Mesenchymal stem cell (in vitro differentiated cells and primary cell): ENCODE data around the gene TRIO.
A peak's percentile ranks its signal among the peaks of the same experiment; 100 is the strongest.

Experiments
- DNase-seq: peaks from one replicate; pipeline ENCODE4 v3.0.0-alpha.2; 2013
- H2AFZ ChIP-seq: one replicate; pipeline ENCODE4 v1.6.1; 2013; ENCODE audit warnings: low read depth, mild to moderate bottlenecking, control low read depth, inconsistent platforms, low read length, moderate library complexity
- H2AK5ac ChIP-seq: 2 replicates; pipeline ENCODE4 v1.6.1; 2013; ENCODE audit warnings: low read length, moderate library complexity, mild to moderate bottlenecking, inconsistent platforms; ENCODE audit not compliant: severe bottlenecking
- H2BK120ac ChIP-seq: one replicate; pipeline ENCODE4 v1.6.1; 2013; ENCODE audit warnings: low read depth, mild to moderate bottlenecking, inconsistent platforms, low read length, moderate library complexity
- H2BK12ac ChIP-seq, 2 experiments: one replicate each; pipeline ENCODE4 v1.6.1; 2013; ENCODE audit warnings: inconsistent platforms in 2 of 2, low read length in 2 of 2, mild to moderate bottlenecking in 2 of 2, moderate library complexity in 2 of 2, control low read depth in 1 of 2
- H2BK15ac ChIP-seq: one replicate; pipeline ENCODE4 v1.6.1; 2013; ENCODE audit warnings: mild to moderate bottlenecking, low read depth, inconsistent platforms; ENCODE audit not compliant: poor library complexity, severe bottlenecking
- H2BK5ac ChIP-seq: 2 replicates; pipeline ENCODE4 v1.6.1; 2013; ENCODE audit warnings: low read depth, mild to moderate bottlenecking, low read length, control low read depth, inconsistent platforms; ENCODE audit not compliant: poor library complexity, severe bottlenecking
- H3K14ac ChIP-seq, 2 experiments: one replicate each; pipeline ENCODE4 v1.6.1; 2013; ENCODE audit warnings: inconsistent platforms in 2 of 2, low read length in 2 of 2, control low read depth in 1 of 2, mild to moderate bottlenecking in 1 of 2, moderate library complexity in 1 of 2
- H3K18ac ChIP-seq, 2 experiments: one replicate each; pipeline ENCODE4 v1.6.1; 2013; ENCODE audit warnings: inconsistent platforms in 2 of 2, low read length in 2 of 2, control low read depth in 1 of 2, low read depth in 1 of 2, mild to moderate bottlenecking in 1 of 2
- H3K23ac ChIP-seq, 2 experiments: one replicate each; pipeline ENCODE4 v1.6.1; 2013; ENCODE audit warnings: inconsistent platforms in 2 of 2, low read length in 2 of 2, mild to moderate bottlenecking in 2 of 2, moderate library complexity in 2 of 2, control low read depth in 1 of 2
- H3K27ac ChIP-seq: 2 replicates; pipeline ENCODE4 v1.5.1; 2013; ENCODE audit warnings: mild to moderate bottlenecking, moderate library complexity, low read length, control low read depth, inconsistent platforms; ENCODE audit not compliant: poor library complexity, severe bottlenecking
- H3K27me3 ChIP-seq, 2 experiments: 2 replicates each; pipeline versions ENCODE4 v1.6.1 to v1.7.0; 2013; ENCODE audit warnings: low read length in 2 of 2, mild to moderate bottlenecking in 2 of 2, moderate library complexity in 2 of 2, control low read depth in 1 of 2, inconsistent platforms in 1 of 2; ENCODE audit not compliant: control insufficient read depth in 1 of 2, insufficient read depth in 1 of 2
- H3K36me3 ChIP-seq, 2 experiments: 2 replicates each; pipeline versions ENCODE4 v1.6.1 to v1.7.0; 2013; ENCODE audit warnings: low read length in 2 of 2, control low read depth in 1 of 2, inconsistent platforms in 1 of 2, low read depth in 1 of 2, mild to moderate bottlenecking in 1 of 2; ENCODE audit not compliant: insufficient read depth in 2 of 2, control insufficient read depth in 1 of 2
- H3K4ac ChIP-seq, 2 experiments: one replicate each; pipeline ENCODE4 v1.6.1; 2013; ENCODE audit warnings: inconsistent platforms in 2 of 2, low read length in 2 of 2, mild to moderate bottlenecking in 2 of 2, moderate library complexity in 2 of 2, control low read depth in 1 of 2, low read depth in 1 of 2
- H3K4me1 ChIP-seq: 2 replicates; pipeline ENCODE4 v1.6.1; 2013; ENCODE audit warnings: low read depth, low read length, control low read depth; ENCODE audit not compliant: control insufficient read depth, insufficient read depth
- H3K4me2 ChIP-seq: 2 replicates; pipeline ENCODE4 v1.6.1; 2013; ENCODE audit warnings: low read length, mild to moderate bottlenecking, inconsistent platforms; ENCODE audit not compliant: poor library complexity, severe bottlenecking
- H3K4me3 ChIP-seq, 2 experiments: 2 replicates each; pipeline versions ENCODE4 v1.5.1 to v1.7.0; 2013; ENCODE audit warnings: low read length in 2 of 2, mild to moderate bottlenecking in 2 of 2, control low read depth in 1 of 2, low read depth in 1 of 2; ENCODE audit not compliant: insufficient read depth in 1 of 2
- H3K79me1 ChIP-seq: replicated peaks from 2 replicates; pipeline ENCODE4 v1.6.1; 2013; ENCODE audit warnings: mild to moderate bottlenecking, control low read depth, low read length, inconsistent platforms; ENCODE audit not compliant: poor library complexity, severe bottlenecking
- H3K9ac ChIP-seq: 2 replicates; pipeline ENCODE4 v1.7.0; 2013; ENCODE audit warnings: mild to moderate bottlenecking, low read length, moderate library complexity
- H3K9me3 ChIP-seq: 2 replicates; pipeline ENCODE4 v1.7.0; 2013; ENCODE audit warnings: mild to moderate bottlenecking, low read length; ENCODE audit not compliant: control insufficient read depth
- H4K8ac ChIP-seq: one replicate; pipeline ENCODE4 v1.6.1; 2013; ENCODE audit warnings: inconsistent platforms, mild to moderate bottlenecking, low read length, moderate library complexity
- H4K91ac ChIP-seq: one replicate; pipeline ENCODE4 v1.6.1; 2013; ENCODE audit warnings: mild to moderate bottlenecking, low read length, inconsistent platforms
- WGBS: methylation state at CpG from one replicate; pipeline ENCODE4 v1.1.7; 2013; ENCODE audit warnings: mixed read lengths; 5-methylcytosine and 5-hydroxymethylcytosine counted together

Gene TRIO

GRCh38 chr5:14220642-14221041, 77.5 kb downstream of the TRIO start:
- H2AFZ ChIP-seq: no peak overlapping the region
- H3K27me3 ChIP-seq: no peaks in the 10 kb centered on the region
- no peak overlapping the region for H3K18ac ChIP-seq
- no peak overlapping the region for H2BK120ac ChIP-seq
- DNase-seq: no peak
- no peak overlapping the region for H2AK5ac ChIP-seq
- no peaks in the 10 kb centered on the region for H3K79me1 ChIP-seq
- peaks cover 12 to 13% of the 10 kb centered on the region in 2 experiments for H3K36me3 ChIP-seq
- WGBS: 100% methylated on average over 1 of the region's 1 CpG
- no peak overlapping the region for H2BK15ac ChIP-seq
- H3K4ac ChIP-seq: no peak overlapping the region
- peak overlapping the region; percentile 6 for H3K9ac ChIP-seq
- no peak overlapping the region for H2BK5ac ChIP-seq
- H3K23ac ChIP-seq: no peak overlapping the region
- H3K4me3 ChIP-seq: no peak overlapping the region
- H3K4me2 ChIP-seq: no peak overlapping the region
- H3K4me1 ChIP-seq: peaks cover 32% of the 10 kb centered on the region
- H3K9me3 ChIP-seq: no peaks in the 10 kb centered on the region
- H3K14ac ChIP-seq: no peak overlapping the region
- H3K27ac ChIP-seq: peak overlapping the region; percentile 73
- peak overlapping the region in 1 of 2 experiments; percentile 38 for H2BK12ac ChIP-seq
- H4K8ac ChIP-seq: no peak overlapping the region
- no peak overlapping the region for H4K91ac ChIP-seq

- Histone ChIP-seq H3K23ac (no peak overlapping the region), H3K4ac (no peak overlapping the region), H3K9ac (no peak overlapping the region), H4K91ac (no peak overlapping the region), H2AFZ (no peak overlapping the region), H3K9me3 (no peaks in the 10 kb centered on the region), H3K79me1 (no peaks in the 10 kb centered on the region), H3K36me3 (peaks cover 10 to 15% of the 10 kb centered on the region in 2 experiments), H3K18ac (no peak overlapping the region), H3K27ac (peak overlapping the region; percentile 73), H3K4me2 (no peak overlapping the region), H3K4me1 (peaks cover 36% of the 10 kb centered on the region), H3K4me3 (no peak overlapping the region), H2BK15ac (no peak overlapping the region), H2BK5ac (no peak overlapping the region), H3K27me3 (no peaks in the 10 kb centered on the region), H2BK120ac (no peak overlapping the region), H4K8ac (peak overlapping the region; percentile 47), H2AK5ac (no peak overlapping the region), H3K14ac (no peak overlapping the region), H2BK12ac (no peak overlapping the region)
- no peak for DNase-seq
- WGBS: 94% methylated on average over 5 of the region's 6 CpGs
These were observed 78.6 kb downstream of the TRIO start for GRCh38 chr5:14221732-14222131.

GRCh38 chr5:14222206-14222605, 79.1 kb downstream of the TRIO start:
- H2BK15ac ChIP-seq: no peak overlapping the region
- no peak overlapping the region for H3K14ac ChIP-seq
- no peak overlapping the region for H3K27ac ChIP-seq
- H3K9ac ChIP-seq: no peak overlapping the region
- H3K18ac ChIP-seq: no peak overlapping the region
- H3K4me1 ChIP-seq: peaks cover 35% of the 10 kb centered on the region
- H3K4me3 ChIP-seq: no peak overlapping the region
- no peak overlapping the region for H2BK120ac ChIP-seq
- no peak overlapping the region for H2BK5ac ChIP-seq
- DNase-seq: no peak
- H3K4ac ChIP-seq: no peak overlapping the region
- H3K36me3 ChIP-seq: peaks cover 15% of the 10 kb centered on the region in 2 experiments
- H4K8ac ChIP-seq: no peak overlapping the region
- no peaks in the 10 kb centered on the region for H3K27me3 ChIP-seq
- H2AFZ ChIP-seq: no peak overlapping the region
- no peak overlapping the region for H3K23ac ChIP-seq
- no peak overlapping the region for H3K4me2 ChIP-seq
- H3K79me1 ChIP-seq: no peaks in the 10 kb centered on the region
- H2AK5ac ChIP-seq: no peak overlapping the region
- WGBS: 88% methylated on average over 3 of the region's 3 CpGs
- H4K91ac ChIP-seq: no peak overlapping the region
- no peaks in the 10 kb centered on the region for H3K9me3 ChIP-seq
- H2BK12ac ChIP-seq: no peak overlapping the region

GRCh38 chr5:14223372-14223771, 80.2 kb downstream of the TRIO start:
- H3K18ac ChIP-seq: no peak overlapping the region
- no peak overlapping the region for H2AFZ ChIP-seq
- no peaks in the 10 kb centered on the region for H3K79me1 ChIP-seq
- no peak overlapping the region for H4K91ac ChIP-seq
- peaks cover 30% of the 10 kb centered on the region for H3K4me1 ChIP-seq
- no peak overlapping the region for H2BK12ac ChIP-seq
- H4K8ac ChIP-seq: no peak overlapping the region
- H3K14ac ChIP-seq: no peak overlapping the region
- H3K9ac ChIP-seq: no peak overlapping the region
- peaks cover 15 to 18% of the 10 kb centered on the region in 2 experiments for H3K36me3 ChIP-seq
- H2AK5ac ChIP-seq: no peak overlapping the region
- no peak overlapping the region for H3K23ac ChIP-seq
- no peak for DNase-seq
- 95% methylated on average over 6 of the region's 6 CpGs for WGBS
- H2BK5ac ChIP-seq: no peak overlapping the region
- H3K27me3 ChIP-seq: no peaks in the 10 kb centered on the region
- no peak overlapping the region for H3K4me2 ChIP-seq
- no peak overlapping the region for H2BK15ac ChIP-seq
- H3K4me3 ChIP-seq: no peak overlapping the region
- no peak overlapping the region for H2BK120ac ChIP-seq
- H3K4ac ChIP-seq: no peak overlapping the region
- H3K27ac ChIP-seq: no peak overlapping the region
- no peaks in the 10 kb centered on the region for H3K9me3 ChIP-seq
